Measurements from ENCODE around the gene IQGAP1. TPM values are rescaled to one million over a fixed set of nuclear protein-coding genes. Genes with fewer than 3 reads are reported as not detected.

Gene IQGAP1
- total and polyA plus RNA-seq, 2 of the 13 experiments (the other 11 are each of a cell fraction or from before 2014, with no cell fraction given): 29.5 to 37.9 TPM

GRCh38 chr15:90352107-90352893, 35.7 kb upstream of the IQGAP1 start, which contains the start of gene ZNF774 (continued):
- no peak for TF ChIP-seq NFAT5 (CRISPR knock-in tag; IDR thresholded peaks at IDR 0.05)
- TF ChIP-seq KLF13 (CRISPR knock-in tag; IDR thresholded peaks at IDR 0.05): no peak
- peak; percentile 50 for TF ChIP-seq POLR2G (IDR thresholded peaks at IDR 0.05; ENCODE audit: low read depth, low read length)
- no peak for TF ChIP-seq ZNF660 (CRISPR knock-in tag; IDR thresholded peaks at IDR 0.05; ENCODE audit: borderline replicate concordance, low read depth)
- no peak for TF ChIP-seq TP53 (CRISPR knock-in tag; conservative IDR thresholded peaks at IDR 0.05)
- no peak for TF ChIP-seq KIAA2018 (CRISPR knock-in tag; IDR thresholded peaks at IDR 0.05; ENCODE audit: borderline replicate concordance)
- TF ChIP-seq SP5 (CRISPR knock-in tag; IDR thresholded peaks at IDR 0.05; ENCODE audit: borderline replicate concordance, low read depth): no peak
- peak; percentile 57; the same call in 2 of the 3 replicates for TF ChIP-seq MXI1 (IDR thresholded peaks at IDR 0.05; ENCODE audit: borderline replicate concordance, low read depth, low read length)
- peak; percentile 44 to 68; a peak in 3 of 4 replicates for TF ChIP-seq POLR2A (IDR thresholded peaks at IDR 0.05; ENCODE audit: insufficient read depth in 1 of 2, low read depth in 2 of 2, low read length in 2 of 2)
- TF ChIP-seq ZNF543 (CRISPR knock-in tag; IDR thresholded peaks at IDR 0.05): no peak
- no peak for TF ChIP-seq NKX3-1 (CRISPR knock-in tag; IDR thresholded peaks at IDR 0.05)
- TF ChIP-seq GFI1 (CRISPR knock-in tag; IDR thresholded peaks at IDR 0.05; ENCODE audit: borderline replicate concordance): peak; percentile 41; the same call in 1 of the 2 replicates
- TF ChIP-seq ETS1 (CRISPR knock-in tag; IDR thresholded peaks at IDR 0.05): no peak
- TF ChIP-seq ZFY (CRISPR knock-in tag; IDR thresholded peaks at IDR 0.05): peak; percentile 44
- TF ChIP-seq ZNF747 (CRISPR knock-in tag; IDR thresholded peaks at IDR 0.05; ENCODE audit: borderline replicate concordance): no peak

Data from HepG2 (cell line).